DND-41 (cell line): ENCODE results near the gene COTL1.

Experiments used
- EZH2 ChIP-seq: IDR thresholded peaks from 3 replicates; pipeline ENCODE4 v1.6.1; 2012; ENCODE audit warnings: borderline replicate concordance, low read depth, mild to moderate bottlenecking, moderate library complexity, low read length, inconsistent platforms; ENCODE audit not compliant: severe bottlenecking
- TF ChIP-seq, protein P1 (sequence below): IDR thresholded peaks from 2 replicates; pipeline ENCODE4 v1.5.1; 2012; ENCODE audit warnings: borderline replicate concordance, low read length, moderate library complexity, mild to moderate bottlenecking; ENCODE audit not compliant: poor library complexity, severe bottlenecking; ENCODE audit errors: extremely low read depth

GRCh38 chr16:84640145-84640544, 22.3 kb upstream of the COTL1 start:
- TF ChIP-seq, protein P1, sequence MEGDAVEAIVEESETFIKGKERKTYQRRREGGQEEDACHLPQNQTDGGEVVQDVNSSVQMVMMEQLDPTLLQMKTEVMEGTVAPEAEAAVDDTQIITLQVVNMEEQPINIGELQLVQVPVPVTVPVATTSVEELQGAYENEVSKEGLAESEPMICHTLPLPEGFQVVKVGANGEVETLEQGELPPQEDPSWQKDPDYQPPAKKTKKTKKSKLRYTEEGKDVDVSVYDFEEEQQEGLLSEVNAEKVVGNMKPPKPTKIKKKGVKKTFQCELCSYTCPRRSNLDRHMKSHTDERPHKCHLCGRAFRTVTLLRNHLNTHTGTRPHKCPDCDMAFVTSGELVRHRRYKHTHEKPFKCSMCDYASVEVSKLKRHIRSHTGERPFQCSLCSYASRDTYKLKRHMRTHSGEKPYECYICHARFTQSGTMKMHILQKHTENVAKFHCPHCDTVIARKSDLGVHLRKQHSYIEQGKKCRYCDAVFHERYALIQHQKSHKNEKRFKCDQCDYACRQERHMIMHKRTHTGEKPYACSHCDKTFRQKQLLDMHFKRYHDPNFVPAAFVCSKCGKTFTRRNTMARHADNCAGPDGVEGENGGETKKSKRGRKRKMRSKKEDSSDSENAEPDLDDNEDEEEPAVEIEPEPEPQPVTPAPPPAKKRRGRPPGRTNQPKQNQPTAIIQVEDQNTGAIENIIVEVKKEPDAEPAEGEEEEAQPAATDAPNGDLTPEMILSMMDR = no peak
- TF ChIP-seq EZH2 = no peak
